ENCODE measurements around the gene SLC26A5.
"Not testable (repeated sequence)": the region's sequence is repeated elsewhere in the genome, so short reads cannot be mapped to it uniquely, and the experiment has no call there.

The SLC26A5 gene, protein sequence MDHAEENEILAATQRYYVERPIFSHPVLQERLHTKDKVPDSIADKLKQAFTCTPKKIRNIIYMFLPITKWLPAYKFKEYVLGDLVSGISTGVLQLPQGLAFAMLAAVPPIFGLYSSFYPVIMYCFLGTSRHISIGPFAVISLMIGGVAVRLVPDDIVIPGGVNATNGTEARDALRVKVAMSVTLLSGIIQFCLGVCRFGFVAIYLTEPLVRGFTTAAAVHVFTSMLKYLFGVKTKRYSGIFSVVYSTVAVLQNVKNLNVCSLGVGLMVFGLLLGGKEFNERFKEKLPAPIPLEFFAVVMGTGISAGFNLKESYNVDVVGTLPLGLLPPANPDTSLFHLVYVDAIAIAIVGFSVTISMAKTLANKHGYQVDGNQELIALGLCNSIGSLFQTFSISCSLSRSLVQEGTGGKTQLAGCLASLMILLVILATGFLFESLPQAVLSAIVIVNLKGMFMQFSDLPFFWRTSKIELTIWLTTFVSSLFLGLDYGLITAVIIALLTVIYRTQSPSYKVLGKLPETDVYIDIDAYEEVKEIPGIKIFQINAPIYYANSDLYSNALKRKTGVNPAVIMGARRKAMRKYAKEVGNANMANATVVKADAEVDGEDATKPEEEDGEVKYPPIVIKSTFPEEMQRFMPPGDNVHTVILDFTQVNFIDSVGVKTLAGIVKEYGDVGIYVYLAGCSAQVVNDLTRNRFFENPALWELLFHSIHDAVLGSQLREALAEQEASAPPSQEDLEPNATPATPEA

DNA sequence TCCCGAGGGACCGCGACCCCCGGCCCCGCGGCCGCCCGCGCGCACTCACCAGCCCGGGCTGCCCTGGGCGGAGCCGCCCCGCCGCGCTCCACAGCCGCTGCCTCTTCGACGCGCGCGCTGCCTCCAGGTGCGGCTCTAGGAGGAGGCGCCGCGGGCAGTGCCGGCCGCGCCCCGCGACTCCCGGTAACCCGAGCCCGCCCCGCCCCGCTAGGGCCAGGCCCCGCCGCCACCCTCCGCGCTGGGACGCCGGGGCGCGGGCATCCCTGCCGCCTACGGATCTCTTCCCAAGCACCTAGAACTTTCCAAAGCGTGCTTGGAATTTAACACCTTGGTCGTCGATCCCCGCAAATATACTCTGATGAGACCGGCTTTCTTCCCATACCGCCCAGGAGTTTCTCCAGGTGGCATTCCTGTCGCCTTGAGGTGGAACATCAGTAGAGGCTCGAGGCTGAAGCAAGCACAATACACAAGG, at the start of gene SLC26A5:
TSS of gene SLC26A5 (minus strand) at position 159 of the 472 bp plus-strand sequence. CDS start 24,693 bp downstream, outside the sequence.
- DNase-seq, result no peak

DNA sequence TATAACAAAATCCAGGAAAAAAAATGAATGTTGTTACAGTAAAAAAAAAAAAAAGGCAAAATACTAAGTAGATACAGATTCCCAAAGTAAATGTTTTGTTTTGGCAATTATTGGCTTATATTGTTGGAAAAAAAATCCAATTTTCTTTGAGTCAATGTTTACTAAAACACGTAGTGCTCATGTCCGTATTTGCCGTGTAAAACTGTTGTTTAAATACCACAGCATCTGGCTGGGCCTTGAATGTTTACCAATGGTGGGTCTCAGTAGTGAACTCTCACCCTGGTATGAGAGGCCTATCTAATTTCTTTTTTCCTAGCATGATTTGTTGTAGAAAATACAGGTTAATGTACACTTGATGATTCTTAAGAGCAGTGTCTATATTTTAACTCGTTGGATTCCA, 41.4 kb upstream of the SLC26A5 start:
- DNase-seq, result no peak

DNA sequence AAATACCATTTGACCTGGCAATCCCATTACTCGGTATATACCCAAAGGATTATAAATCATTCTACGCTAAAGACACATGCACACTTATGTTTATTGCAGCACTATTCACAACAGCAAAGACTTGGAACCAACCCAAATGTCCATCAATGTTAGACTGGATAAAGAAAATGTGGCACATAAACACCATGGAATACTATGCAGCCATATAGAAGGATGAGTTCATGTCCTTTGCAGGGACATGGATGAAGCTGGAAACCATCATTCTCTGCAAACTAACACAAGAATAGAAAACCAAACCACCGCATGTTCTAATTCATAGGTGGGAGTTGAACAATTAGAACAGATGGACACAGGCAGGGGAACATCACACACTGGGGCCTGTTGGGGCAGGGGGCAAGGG, 40.9 kb upstream of the SLC26A5 start:
- DNase-seq, result not testable (repeated sequence)

DNA sequence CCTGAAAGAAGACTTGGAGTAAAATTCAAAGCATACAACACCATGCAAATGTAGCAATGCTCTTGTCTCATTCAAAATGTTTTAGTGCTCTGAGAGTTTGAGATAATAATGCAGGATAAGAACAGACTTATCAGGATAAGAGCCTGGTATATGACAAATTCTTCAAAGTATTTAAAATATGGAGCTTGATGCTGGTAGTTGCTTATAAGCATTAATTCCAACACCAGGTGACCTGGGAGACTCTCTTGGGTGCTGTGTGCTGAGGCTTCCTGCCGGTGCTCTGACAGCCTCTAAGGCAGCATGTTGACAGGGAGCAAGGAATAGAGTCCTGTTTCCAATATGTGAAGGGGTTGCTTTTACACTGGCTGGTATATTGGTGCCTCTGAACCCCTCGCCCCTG, 34.8 kb upstream of the SLC26A5 start:
- no peak for DNase-seq

DNA sequence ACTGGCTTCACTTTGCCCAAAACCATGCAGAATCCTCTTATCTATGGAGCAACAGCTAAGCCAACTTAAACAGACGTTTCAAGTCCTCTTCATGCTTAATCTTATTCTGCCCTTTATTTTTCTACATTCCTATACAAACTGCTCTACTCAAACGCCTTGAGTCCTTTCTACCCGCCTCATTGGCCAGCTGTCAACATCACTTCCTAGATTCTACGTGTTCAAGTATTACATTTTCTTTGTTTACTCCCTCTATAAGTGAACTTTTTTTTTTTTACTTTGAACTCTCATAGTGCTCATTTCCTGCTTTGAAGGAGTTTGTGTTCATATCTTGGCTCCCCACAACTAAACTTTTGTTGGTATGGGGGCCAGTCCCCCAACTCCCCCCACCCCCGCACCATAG, 28.9 kb upstream of the SLC26A5 start:
- no peak for DNase-seq

DNA sequence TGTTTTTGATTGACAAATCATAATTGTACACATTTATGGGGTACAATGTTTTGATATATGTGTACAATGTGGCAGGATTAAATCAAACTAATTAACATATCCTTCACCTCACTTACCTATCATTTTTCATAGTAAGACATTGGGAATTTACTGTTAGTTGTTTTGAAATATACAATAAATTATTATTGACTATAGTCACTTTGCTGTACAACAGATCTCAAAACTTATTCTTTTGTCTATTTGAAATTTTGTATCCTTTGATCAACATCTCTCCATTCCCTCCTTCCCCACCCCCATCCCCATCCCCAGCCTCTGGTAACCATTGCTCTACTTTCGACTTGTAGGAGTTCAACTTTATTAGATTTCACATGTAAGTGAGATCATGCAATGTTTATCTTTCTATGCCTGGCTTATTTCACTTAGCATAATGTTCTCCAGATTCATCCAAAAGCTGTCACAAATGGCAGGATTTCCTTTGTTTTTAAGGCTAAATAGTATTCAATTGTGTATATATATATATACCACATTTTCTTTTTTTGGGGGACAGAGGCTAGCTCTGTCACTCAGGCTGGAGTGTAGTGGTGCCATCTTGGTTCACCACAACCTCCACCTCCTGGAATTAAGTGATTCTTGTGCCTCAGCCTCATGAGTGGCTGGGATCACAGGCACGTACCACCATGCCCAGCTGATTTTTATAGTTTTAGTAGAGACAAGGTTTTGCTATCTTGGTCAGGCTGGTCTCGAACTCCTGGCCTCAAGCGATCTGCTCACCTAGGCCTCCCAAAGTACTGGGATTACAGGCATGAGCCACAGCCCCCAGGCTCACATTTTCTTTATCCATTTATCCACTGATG, 23.3 kb upstream of the SLC26A5 start:
- DNase-seq, result no peak

DNA sequence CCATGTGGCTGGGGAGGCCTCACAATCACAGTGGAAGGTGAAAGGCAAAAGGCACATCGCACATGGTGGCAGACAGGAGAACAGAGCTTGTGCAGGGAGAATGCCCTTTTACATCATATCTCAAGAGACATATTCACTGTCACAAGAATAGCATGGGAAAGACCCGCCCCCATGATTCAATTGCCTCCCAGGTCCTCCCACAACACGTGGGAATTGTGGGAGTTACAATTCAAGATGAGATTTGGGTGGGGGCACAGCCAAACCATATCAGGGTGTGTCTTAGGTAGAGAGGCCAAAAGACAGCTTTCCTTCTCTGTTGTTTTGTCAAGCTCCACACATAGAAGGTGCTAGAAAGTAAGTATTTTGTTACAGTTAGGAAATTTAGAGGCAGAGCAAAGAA, 20.8 kb upstream of the SLC26A5 start:
- no peak for DNase-seq

DNA sequence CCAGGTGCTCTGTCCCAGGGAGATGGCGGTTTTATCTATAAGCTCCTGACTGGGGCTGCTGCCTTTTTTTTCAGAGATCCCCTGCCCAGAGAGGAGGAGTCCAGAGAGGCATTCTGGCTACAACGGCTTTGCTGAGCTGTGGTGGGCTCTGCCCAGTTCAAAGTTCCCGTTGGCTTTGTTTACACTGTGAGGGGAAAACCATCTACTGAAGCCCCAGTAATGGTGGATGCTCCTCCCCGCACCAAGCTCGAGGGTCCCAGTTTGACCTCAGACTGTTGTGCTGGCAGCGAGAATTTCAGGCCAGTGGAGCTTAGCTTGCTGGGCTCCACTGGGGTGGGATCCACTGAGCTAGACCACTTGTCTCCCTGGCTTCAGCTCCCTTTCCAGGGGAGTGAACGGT, 16.4 kb upstream of the SLC26A5 start:
- DNase-seq, result no peak

DNA sequence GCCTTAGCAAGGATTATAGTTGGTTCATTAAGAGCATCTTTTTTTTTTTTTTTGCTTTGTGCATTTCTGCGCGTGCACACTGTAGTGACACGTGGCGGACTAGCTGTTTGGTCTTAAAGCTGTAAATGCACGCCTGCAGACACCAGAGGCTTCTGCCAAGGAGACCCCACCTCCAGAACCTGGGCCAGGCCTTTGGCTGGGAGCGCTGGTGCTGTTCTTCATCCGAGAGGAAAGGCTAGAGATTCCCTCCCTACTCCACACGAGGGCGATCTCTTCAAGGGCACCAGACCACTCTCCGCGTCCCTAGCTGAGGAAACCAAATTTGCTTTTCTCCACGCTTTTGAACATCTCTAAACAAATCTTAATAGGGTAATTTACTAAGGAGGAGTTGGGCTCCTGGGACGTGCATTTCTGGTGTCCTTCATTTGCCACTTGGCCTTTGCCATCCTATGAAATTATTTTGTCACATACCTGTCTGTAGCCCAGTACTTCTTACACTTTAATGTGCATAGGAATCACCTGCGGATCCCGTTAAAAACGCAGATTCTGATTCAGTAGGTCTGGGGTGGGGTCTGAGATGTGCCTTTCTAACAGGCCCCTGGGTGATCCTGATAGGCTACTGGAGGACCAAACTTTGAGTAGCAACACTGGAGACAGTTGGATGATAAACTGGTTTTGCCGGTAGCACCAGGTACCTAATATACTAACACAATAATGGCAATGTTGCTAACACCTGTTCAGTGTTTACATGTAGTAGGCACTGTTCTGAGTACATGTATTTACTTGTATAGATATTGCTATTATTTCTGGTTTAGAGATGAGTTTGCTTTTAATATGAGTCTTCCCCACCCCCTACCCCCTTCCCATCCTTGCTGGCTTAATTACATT, 1.3 kb upstream of the SLC26A5 start:
- DNase-seq, result peak; percentile 26

DNA sequence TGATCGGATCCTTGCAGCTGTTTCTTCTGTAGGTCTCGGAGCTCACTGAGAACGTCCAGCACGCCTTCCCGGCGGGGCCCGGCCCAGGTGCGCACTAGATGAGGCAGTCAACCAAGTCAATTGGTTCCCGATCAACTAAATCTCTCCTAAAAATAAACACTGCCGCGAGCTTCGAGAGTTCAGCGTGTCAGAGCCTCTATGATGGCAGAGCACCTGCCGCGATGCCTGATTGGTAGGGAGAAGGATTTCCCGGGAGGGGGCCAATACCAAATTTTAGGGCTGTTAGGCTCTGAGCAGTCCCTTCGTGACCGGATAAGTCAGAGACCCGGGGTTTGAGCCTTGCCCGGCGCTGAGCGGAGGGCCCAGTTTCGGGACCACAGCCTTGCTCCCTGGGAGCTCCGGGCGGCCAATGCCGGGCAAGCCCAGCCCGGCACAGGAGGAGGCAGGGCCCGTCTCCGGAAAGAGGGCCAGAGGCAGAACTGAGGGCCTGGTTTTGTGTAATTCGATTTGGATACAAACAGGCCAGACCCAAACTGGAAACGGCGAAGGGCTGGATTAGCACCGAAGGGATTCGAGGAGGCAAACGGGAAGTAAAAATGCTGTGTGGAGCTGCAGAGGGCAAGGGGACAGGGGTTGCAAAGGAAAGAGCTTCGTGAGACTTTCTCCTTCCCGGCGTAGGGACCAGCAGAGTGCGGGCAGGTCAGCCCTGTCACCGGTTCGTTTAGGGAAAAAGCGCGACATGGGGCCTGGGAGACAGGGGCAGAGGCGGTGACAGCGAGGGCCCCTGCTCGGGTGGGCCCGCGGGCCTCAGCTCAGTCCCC, 569 bp downstream of the SLC26A5 start:
- no peak for DNase-seq

DNA sequence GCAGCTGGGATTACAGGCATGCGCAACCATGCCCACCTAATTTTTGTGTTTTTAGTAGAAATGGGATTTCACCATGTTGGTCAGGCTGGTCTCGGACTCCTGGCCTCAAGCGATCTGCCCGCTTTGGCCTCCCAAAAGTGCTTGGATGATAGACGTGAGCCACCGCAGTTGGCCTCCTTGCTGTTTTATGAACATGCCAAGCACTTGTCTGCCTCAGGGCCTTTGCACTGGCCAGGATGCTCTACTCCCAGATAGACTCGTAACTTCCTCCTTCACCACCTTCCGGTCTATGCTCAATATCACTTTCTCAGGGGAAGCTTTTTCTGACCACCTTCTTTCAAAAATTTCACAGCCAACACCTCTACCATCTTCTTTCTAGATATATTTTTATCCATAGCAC, 6.3 kb downstream of the SLC26A5 start:
- no peak for DNase-seq

DNA sequence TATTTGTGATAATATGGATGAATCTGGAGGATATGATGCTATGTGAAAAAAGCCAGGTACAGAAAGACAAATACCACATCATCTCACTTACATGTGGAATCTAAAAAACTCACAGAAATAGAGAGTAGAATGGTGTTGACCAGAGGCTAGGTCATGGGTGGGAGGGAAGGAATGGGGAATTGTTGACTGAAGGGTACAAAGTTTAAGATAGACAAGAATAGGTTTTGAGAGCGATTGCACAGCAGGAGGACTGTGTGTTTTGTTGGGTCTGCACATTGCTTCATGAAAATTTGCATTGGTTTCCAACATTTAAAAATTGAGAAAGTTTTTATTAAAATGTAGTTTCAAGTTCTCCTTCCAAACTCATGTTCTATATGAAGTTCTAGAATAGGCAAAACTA, 8.4 kb downstream of the SLC26A5 start:
- DNase-seq, result no peak

DNA sequence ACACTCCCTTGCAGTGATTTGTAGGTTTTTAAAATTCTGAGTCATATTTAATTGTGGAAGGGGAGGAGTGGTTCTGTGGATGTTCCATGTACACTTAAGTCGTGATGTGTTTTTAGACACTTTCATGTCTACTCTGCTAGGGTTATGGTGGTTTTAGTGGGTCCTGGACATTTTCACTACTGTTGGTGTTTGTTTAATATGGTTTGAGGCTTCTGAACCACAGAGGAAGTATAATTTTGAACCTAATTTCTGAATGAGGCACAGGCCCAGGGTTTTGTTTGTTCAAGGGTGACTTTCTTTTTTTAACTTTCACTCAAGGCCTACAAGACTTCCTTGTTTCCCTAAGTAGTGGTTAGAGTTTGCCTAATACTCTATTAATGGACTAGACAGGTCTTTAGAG, 13.3 kb downstream of the SLC26A5 start:
- DNase-seq, result no peak

DNA sequence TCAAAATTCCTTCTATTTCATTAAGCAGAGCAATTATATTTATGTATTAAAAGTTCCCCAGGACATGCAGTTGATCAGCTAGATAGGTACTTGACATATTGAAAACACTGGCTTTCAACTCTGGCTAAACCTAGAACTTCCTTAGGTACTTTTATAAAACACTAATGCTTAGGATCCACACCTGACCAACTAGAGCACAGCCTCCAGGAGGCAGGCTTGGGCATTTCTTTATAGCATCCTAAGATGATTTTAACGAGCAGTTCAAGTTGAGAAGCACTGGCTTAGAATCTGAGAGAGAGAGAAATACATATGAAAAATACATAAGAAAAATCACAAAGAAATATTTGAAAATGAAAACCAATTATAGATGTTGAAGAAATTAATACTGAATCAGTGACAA, 20.8 kb downstream of the SLC26A5 start:
- DNase-seq, result no peak

DNA sequence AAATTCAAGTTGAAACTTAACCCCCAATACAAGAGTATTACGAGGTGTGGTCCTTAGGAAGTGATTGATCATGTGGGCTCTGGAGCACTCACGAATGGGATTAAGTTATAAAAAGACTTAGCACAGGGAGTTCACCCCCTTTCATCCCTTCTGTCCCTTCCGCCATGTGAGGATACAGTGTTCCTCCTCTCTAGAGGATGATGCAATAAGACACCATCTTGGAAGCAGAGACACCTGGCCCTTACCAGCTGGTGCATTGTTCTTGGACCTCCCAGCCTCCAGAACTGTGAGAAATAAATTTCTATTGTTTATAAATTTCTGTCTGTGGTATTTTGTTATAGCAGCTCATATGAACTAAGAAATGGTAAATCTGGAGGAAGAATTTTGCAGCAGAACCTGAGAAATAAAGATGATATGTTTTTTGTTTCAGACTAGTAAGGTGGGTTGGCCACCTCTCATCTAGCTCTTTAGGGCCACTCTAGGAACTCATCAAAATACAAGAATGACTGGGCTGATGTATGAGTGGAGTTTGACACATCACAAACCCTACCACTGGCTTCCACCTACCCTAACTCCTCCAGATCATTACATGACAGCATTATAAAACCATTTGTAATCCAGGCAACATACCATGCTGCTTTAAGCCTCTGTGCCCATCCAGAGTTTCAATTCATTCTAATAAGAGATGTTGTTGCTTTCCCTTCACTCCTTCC, 22.4 kb downstream of the SLC26A5 start:
- no peak for DNase-seq

DNA sequence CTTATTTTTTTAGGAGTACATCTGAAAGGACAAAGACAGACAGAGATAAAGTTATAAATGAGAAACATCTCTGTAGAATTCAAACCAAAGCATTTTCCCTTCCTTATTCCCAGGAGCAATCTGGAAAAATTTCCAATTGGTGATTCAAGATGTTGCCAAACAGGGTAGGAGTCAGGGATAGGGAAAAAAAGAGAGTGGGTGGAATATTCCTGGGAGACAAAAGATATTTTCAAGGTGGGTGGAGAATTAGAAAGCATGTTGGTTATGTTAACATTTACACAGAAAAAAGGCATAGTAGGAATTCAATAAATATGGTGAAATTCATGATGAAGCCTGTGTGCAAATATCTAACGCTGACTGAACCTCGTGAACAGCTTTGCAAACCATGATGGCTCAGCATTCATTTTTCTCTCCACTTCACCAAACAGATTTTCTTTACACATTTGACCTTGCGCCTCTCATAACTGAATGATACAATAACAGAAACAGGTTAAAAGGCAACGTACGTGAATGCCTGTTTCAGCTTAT, 25.1 kb downstream of the SLC26A5 start:
- no peak for DNase-seq

DNA sequence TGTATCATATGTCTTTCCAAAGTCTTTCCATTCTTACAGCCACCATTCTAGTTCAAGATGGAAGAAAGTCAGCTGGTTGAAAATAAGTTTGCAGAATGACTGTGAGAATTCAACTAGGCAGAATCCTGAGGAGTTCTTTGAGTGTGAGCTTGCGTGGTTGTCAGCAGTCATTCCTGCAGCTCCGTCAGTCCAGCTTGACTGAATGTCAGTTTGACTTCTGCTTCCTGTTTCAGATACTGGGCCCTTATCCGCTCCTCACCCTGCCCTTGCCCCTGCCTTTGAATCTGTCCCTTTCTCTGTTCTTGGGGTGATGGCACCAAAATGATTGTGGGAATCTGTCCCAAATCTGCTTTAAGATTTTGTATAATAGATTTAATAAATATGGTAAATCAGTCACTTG, 27.8 kb downstream of the SLC26A5 start:
- DNase-seq, result no peak

DNA sequence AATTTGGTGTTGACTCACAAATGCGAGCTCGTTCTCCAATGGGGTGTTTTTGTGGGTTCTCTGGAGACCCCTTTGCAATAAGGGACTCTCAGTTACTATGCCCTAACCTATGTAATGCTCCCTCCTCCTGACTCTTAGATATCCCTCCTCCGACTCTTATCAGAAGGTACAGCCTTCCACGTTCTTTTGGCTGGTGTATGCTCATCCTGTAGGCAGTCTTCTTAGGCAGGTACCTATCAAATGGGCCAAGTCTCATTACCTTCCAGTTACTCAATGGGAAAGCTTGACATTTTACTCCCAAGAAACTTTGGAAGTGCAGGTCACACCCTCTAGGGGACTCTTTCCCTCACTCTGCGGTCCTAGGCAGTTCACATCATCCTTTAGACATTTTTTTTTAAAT, 32.6 kb downstream of the SLC26A5 start:
- no peak for DNase-seq

DNA sequence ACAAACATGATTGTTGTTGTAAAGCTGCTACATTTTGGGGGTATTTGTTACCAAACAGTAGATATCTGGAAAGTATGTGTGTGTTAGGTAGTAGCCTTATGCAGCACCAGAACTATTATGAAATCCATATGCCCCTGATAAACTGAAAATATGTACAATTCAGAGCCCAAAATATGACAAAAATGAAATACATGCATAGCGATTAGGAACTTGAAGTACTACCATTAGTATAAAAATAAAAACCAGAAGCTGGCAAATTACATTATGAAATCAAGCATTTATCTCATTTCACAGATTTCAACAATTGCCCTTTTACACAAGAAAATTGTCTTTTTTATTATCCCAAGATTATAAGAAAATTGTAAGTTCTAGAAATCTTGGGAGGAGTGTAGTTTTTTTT, 33.9 kb downstream of the SLC26A5 start:
- no peak for DNase-seq
